Esophagus muscularis mucosa (tissue), 4 donors: Measurements from ENCODE around the gene UBE2E2. TPM values are rescaled to one million over a fixed set of nuclear protein-coding genes. Genes with fewer than 3 reads are reported as not detected.

Experiments
- DNase-seq: peaks from one replicate; pipeline ENCODE4 v3.0.0-alpha.2; 2017; ENCODE audit errors: extremely low spot score
- H3K27ac ChIP-seq, 4 donors: fragments of 200-600 bp; sonication (generic); replicated peaks in 1 of 4; 1 replicate in 3 of 4; 2 replicates in 1 of 4; pipeline ENCODE4 v1.5.1; 2016 to 2019; ENCODE audit warnings: mild to moderate bottlenecking in 1 of 4
- H3K27me3 ChIP-seq, 4 donors: fragments of 200-600 bp; sonication (generic); one replicate each; pipeline versions ENCODE4 v1.5.1 to v1.6.0; 2016 to 2019
- H3K36me3 ChIP-seq, 4 donors: fragments of 200-600 bp; sonication (generic); one replicate each; pipeline ENCODE4 v1.5.1; 2016 to 2019
- H3K4me1 ChIP-seq, 4 donors: fragments of 200-600 bp; sonication (generic); one replicate each; pipeline ENCODE4 v1.5.1; 2016 to 2019
- H3K4me3 ChIP-seq, 4 donors: fragments of 200-600 bp; sonication (generic); 1 replicate in 2 of 4; 2 replicates in 2 of 4; pipeline ENCODE4 v1.5.1; 2016 to 2019; ENCODE audit warnings: mild to moderate bottlenecking in 4 of 4, moderate library complexity in 1 of 4
- H3K9me3 ChIP-seq, 4 donors: fragments of 200-600 bp; sonication (generic); 1 replicate in 3 of 4; 2 replicates in 1 of 4; pipeline ENCODE4 v1.5.1; 2016 to 2019
- CTCF ChIP-seq, 3 experiments: fragments of 200-600 bp in 2 of 3; fragments of 450-650 bp in 1 of 3; sonication (generic) in 2 of 3; IDR thresholded peaks; one replicate each; pipeline ENCODE4 v1.5.1; 2017 to 2019; ENCODE audit warnings: antibody characterized with exemption in 3 of 3, mild to moderate bottlenecking in 2 of 3, moderate library complexity in 1 of 3
- EP300 ChIP-seq: sonication (generic); formaldehyde crosslinking; IDR thresholded peaks from one replicate; pipeline ENCODE4 v1.6.1; 2017; ENCODE audit warnings: antibody characterized with exemption
- POLR2A ChIP-seq: fragments of 450-650 bp; IDR thresholded peaks from one replicate; pipeline ENCODE4 v1.6.1; 2017; ENCODE audit warnings: antibody characterized with exemption, moderate library complexity, mild to moderate bottlenecking, low read depth
- POLR2AphosphoS5 ChIP-seq, 2 donors: sonication (generic); formaldehyde crosslinking; IDR thresholded peaks; one replicate each; pipeline ENCODE4 v1.6.1; 2017; ENCODE audit warnings: antibody characterized with exemption in 2 of 2
- WGBS: methylation state at CpG from one replicate; pipeline ENCODE4 v1.1.5; 2018; 5-methylcytosine and 5-hydroxymethylcytosine counted together
- intact Hi-C: fragments of 100-400 bp; cut with DNase I; formaldehyde crosslinking; loops from one replicate; pipeline ENCODE4 v1.15.1; 2023
- total RNA-seq, 4 donors: library from RNA; depleted of rRNA; stranded (reverse); fragments of >200 nt; gene quantifications; one replicate each; pipeline versions ENCODE4 v1.1.0 to v1.2.1, GENCODE V29; 2016

Gene UBE2E2
- total RNA-seq, 4 donors from 2014 or later: 53.5 to 143 (median 90.3) TPM

- no peaks in the 10 kb centered on the region for H3K9me3 ChIP-seq
- no peaks in the 10 kb centered on the region for H3K27me3 ChIP-seq
- no peak overlapping the region for H3K27ac ChIP-seq
- 94% methylated on average over 6 of the region's 6 CpGs for WGBS
- intact Hi-C loops: no loop called here
- DNase-seq: no peak
- no peaks in the 10 kb centered on the region for H3K36me3 ChIP-seq
- TF ChIP-seq EP300 (no peak), CTCF (IDR thresholded peaks at IDR 0.05) (no peak), POLR2AphosphoS5 (IDR thresholded peaks at IDR 0.05) (no peak), POLR2A (no peak)
- no peak overlapping the region for H3K4me3 ChIP-seq
- H3K4me1 ChIP-seq: peaks cover 0 to 39% (median 29%) of the 10 kb centered on the region in 4 donors
Measured at GRCh38 chr3:23236890-23237289, 33.8 kb downstream of the UBE2E2 start.

- peaks cover 0 to 26% (median 17%) of the 10 kb centered on the region in 4 donors for H3K4me1 ChIP-seq
- H3K4me3 ChIP-seq: no peak overlapping the region
- H3K36me3 ChIP-seq: no peaks in the 10 kb centered on the region
- intact Hi-C loops: no loop called here
- 84% methylated on average over 2 of the region's 2 CpGs for WGBS
- no peak overlapping the region for H3K27ac ChIP-seq
- no peak for TF ChIP-seq POLR2AphosphoS5 (IDR thresholded peaks at IDR 0.05)
- no peak for TF ChIP-seq EP300
- no peak for TF ChIP-seq CTCF (IDR thresholded peaks at IDR 0.05)
- H3K27me3 ChIP-seq: no peaks in the 10 kb centered on the region
- no peaks in the 10 kb centered on the region for H3K9me3 ChIP-seq
- no peak for DNase-seq
Measured at GRCh38 chr3:23238156-23238555, 35.0 kb downstream of the UBE2E2 start.

- Histone ChIP-seq H3K9me3 (no peaks in the 10 kb centered on the region), H3K27me3 (no peaks in the 10 kb centered on the region), H3K36me3 (no peaks in the 10 kb centered on the region), H3K4me1 (peaks cover 0 to 22% (median 17%) of the 10 kb centered on the region in 4 donors), H3K4me3 (no peak overlapping the region), H3K27ac (no peak overlapping the region)
- intact Hi-C loops: no loop called here
- TF ChIP-seq POLR2AphosphoS5 (IDR thresholded peaks at IDR 0.05) (no peak), POLR2A (no peak), CTCF (IDR thresholded peaks at IDR 0.05) (no peak), EP300 (no peak)
- WGBS: 90% methylated on average over 4 of the region's 4 CpGs
- no peak for DNase-seq
Measured at GRCh38 chr3:23238578-23238977, 35.5 kb downstream of the UBE2E2 start.

GRCh38 chr3:23239211-23240068 is 36.3 kb downstream of the UBE2E2 start:
- peaks cover 0 to 21% (median 20%) of the 10 kb centered on the region in 4 donors for H3K4me1 ChIP-seq
- no peaks in the 10 kb centered on the region for H3K36me3 ChIP-seq
- 67% methylated on average over 4 of the region's 4 CpGs for WGBS
- H3K27ac ChIP-seq: no peak overlapping the region
- H3K9me3 ChIP-seq: no peaks in the 10 kb centered on the region
- H3K4me3 ChIP-seq: no peak overlapping the region
- DNase-seq: no peak
- intact Hi-C loops: no loop called here
- no peaks in the 10 kb centered on the region for H3K27me3 ChIP-seq
- TF ChIP-seq EP300 (no peak), POLR2A (no peak), POLR2AphosphoS5 (IDR thresholded peaks at IDR 0.05) (no peak), CTCF (IDR thresholded peaks at IDR 0.05) (no peak)
